GM10266 (cell line): ENCODE measurements around the gene EML6.

ENCODE experiments used
- DNase-seq: peaks from one replicate; pipeline ENCODE4 v3.0.0; 2012; ENCODE audit errors: extremely low spot score
- TF ChIP-seq, protein P1 (sequence below): IDR thresholded peaks from 2 replicates; pipeline ENCODE4 v1.5.1; 2012; ENCODE audit warnings: mild to moderate bottlenecking, low read depth; ENCODE audit not compliant: control insufficient read depth, insufficient read depth; ENCODE audit errors: missing control alignments

The EML6 gene

DNA sequence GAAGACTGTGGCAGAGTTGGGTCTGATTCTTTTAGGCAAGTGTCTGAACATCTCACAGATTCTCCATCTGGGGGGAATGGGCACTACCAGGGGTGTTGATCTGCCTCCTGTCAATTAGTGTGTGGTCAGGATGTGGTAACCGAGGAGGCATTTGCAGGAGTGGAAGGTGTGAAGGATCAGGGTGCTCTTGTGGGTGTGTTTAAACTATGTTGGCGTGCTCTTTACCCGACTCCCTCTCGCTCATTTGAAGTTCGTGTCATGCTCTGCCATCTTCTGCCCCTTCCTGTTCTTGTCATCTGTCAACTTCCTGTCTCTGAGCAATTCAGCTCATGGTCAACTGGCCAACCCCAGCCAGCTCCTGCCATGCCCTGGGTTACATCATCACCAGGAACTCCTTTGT is 218.9 kb downstream of the EML6 start:
- TF ChIP-seq, protein P1, sequence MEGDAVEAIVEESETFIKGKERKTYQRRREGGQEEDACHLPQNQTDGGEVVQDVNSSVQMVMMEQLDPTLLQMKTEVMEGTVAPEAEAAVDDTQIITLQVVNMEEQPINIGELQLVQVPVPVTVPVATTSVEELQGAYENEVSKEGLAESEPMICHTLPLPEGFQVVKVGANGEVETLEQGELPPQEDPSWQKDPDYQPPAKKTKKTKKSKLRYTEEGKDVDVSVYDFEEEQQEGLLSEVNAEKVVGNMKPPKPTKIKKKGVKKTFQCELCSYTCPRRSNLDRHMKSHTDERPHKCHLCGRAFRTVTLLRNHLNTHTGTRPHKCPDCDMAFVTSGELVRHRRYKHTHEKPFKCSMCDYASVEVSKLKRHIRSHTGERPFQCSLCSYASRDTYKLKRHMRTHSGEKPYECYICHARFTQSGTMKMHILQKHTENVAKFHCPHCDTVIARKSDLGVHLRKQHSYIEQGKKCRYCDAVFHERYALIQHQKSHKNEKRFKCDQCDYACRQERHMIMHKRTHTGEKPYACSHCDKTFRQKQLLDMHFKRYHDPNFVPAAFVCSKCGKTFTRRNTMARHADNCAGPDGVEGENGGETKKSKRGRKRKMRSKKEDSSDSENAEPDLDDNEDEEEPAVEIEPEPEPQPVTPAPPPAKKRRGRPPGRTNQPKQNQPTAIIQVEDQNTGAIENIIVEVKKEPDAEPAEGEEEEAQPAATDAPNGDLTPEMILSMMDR, result no peak
- DNase-seq, result no peak

DNA sequence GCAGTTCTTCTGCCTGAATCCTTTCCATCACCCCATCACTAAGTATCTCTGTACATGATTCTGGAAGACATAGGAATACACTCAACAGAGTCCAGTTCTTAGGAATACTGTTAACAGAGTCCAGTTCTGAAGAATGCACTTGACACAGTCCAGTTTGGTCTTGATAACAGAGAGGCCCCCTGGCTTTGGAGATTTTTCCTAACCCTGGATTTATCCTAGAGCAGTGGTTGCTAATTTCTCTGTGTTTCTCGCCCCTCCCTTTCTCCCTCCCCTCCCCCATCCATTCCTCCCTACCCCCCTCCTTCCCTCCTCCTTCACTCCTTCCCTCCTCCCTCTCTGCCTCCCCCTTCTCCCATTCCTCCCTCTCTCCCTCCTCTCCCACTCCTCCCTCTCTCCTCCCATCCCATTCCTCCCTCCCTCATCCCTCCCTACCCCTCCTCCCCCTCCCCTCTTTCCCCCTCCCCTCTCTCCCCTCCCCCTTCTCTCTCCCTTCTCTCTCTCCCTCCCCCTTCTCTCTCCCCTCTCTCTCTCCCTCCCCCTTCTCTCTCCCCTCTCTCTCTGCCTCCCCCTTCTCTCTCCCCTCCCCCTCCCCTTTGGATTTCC is 221.4 kb downstream of the EML6 start:
- no peak for DNase-seq
- TF ChIP-seq, protein P1, result no peak

DNA sequence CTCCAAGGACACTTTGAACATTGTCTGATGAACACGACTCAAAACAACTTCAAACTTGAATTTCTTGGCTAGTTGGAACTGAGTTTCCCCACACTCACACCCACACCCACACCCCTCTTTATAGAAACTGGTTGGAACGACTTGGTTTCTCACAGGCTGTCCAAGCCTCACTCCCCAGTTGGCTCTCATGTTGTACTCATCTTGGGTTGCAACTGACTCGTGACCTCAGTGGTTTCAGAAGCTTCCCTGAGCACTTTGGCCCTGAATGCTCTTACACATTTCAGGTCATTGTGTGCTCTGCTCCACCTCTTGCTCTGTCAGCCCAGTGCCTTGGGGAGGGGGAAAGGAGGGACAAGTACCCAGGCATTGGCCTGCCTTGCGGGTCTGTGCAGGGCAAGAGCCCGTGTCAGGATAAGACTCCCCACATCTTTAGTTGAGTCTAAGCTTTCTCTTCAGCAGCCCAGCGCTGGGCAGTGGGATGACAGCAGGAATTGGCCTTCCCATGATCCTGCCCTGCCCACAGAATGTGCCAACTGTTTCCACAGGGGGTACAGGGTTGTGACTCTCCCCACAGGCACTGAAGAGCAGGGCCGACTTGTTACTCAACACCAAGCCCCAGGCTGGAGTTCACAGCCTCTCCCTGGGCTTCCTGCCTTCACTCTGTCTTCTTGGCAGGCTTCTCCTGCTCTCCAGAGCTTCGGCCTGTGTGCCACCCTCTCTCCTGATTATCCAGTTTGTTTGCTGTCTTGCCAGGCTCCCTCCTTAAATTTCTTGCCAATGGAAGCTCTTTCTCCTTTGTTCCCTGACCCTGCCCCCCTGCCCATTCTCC is 222.1 kb downstream of the EML6 start:
- DNase-seq, result peak; percentile 61
- TF ChIP-seq, protein P1, result no peak

DNA sequence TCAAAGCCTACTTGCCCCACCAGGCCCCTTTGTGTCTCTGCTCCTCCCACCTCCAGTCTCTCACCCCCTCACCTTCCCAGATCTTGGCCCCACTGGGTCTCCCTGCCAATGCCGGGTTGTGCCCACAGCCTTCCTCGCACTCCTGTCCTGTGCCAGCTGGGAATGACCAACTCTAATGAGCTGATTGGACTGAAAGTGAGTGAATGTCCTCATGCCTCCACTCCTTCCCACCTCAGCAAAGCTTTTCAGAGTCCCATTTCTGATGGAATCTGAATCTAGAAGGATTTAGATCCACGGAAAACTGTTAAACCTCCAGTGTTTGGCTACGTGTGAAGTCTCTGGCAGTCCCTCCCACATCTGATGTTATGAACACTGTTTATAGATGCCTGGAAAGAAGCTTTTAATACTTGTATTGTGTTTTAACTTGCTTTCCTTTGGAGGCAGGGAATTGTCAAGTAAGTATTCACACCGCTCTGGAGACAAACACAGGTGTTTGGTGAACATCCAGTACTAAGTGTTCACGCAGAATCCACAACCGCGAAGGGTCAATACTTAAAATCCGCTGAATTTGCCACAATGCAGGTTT is 222.9 kb downstream of the EML6 start:
- DNase-seq, result no peak
- TF ChIP-seq, protein P1, result no peak

DNA sequence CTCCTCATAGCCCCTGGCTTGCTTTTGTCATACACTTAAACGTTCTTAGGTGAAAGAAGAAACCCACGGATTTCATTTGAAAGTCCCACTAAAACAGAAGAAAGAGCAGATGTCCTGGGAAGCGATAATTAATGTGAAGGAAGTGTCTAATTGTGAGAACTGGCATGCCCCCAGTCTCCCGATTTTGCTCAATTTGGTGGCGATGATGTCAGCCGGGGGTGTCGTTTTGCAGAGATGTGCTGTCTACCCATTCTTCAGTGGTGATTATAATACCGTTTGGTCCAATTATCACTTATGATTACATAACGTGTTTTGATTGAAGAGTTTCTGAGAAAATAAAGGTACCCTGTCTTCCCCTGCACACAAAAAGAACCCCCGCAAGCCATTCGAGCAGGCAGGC is 223.7 kb downstream of the EML6 start:
- no peak for DNase-seq

DNA sequence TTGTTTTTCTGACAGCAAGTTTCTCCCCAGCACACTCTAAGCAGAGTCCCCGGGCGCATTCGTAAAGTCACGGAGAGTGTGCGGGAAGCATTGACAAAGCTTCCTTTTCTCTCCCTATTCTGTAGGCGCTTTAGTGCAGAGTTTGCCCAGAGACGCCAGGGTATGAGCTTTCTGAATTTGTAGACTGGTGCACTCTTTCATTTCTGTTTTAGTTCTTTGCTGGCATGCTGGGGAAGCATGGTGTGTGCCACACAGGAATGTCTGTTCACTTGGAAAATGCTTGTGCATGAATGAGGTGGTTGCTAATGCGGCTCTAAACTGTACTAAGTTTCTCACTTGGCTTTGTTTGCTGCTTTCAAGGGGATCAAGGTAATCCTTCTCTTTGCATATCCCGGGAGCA is 224.2 kb downstream of the EML6 start:
- TF ChIP-seq, protein P1, result no peak
- no peak for DNase-seq

More for the DNA sequence above, 223.7 kb downstream of the EML6 start:
- TF ChIP-seq, protein P1, result no peak

DNA sequence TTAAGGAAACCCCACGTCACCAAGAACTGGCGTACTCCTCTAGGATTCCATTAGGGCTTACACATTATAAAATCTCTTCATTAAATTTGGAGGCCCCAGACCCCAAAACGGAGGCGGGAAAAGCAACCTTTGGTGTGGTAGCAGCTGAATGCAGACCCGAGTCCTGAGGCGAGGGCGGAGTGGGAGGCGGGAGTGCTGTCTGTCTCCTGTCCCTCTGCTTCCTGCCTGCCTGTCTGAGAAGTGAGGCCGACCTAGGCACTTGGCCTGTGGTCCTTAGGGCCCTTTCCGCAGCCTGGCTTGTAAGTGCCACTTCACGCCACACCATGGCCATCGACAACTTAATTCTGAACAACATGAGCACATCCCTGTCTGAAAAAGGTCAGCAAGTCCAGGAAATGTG is 224.7 kb downstream of the EML6 start:
- DNase-seq, result no peak

More for the DNA sequence above, 224.7 kb downstream of the EML6 start:
- TF ChIP-seq, protein P1, result no peak
